LoVo (cell line): Measurements from ENCODE around the gene CRYBA1.

Experiments
- DNase-seq: peaks from one replicate; pipeline ENCODE4 v3.0.0-alpha.2; 2016; ENCODE audit warnings: low spot score

Gene CRYBA1

GRCh38 chr17:29283496-29283895, 36.8 kb downstream of the CRYBA1 start:
- DNase-seq = no peak

GRCh38 chr17:29283961-29284360, 37.3 kb downstream of the CRYBA1 start:
- DNase-seq = no peak

GRCh38 chr17:29289852-29290251, 43.2 kb downstream of the CRYBA1 start:
- DNase-seq = no peak

- DNase-seq = peak; percentile 57
Observed at GRCh38 chr17:29291163-29291752, 44.6 kb downstream of the CRYBA1 start.

GRCh38 chr17:29292071-29292991, 45.7 kb downstream of the CRYBA1 start:
- peak; percentile 32 for DNase-seq

- DNase-seq = peak; percentile 57
Observed at GRCh38 chr17:29292992-29293889, 46.6 kb downstream of the CRYBA1 start.

- peak; percentile 99 for DNase-seq
Observed at GRCh38 chr17:29293890-29294579, 47.4 kb downstream of the CRYBA1 start, which contains the start of gene NUFIP2. NUFIP2 (minus strand) TSS chr17:29294148; CDS start chr17:29294059, 89 bp downstream.

GRCh38 chr17:29294580-29294900, 47.9 kb downstream of the CRYBA1 start:
- DNase-seq = no peak

- no peak for DNase-seq
Observed at GRCh38 chr17:29295420-29295819, 48.8 kb downstream of the CRYBA1 start.

- no peak for DNase-seq
Observed at GRCh38 chr17:29299031-29299430, 52.4 kb downstream of the CRYBA1 start.

- DNase-seq = no peak
Observed at GRCh38 chr17:29303386-29303785, 56.7 kb downstream of the CRYBA1 start.
